Measurements from ENCODE around the gene CREB3L2.

The CREB3L2 gene

GRCh38 chr7:138032770-138033169 lies 30.9 kb upstream of the CREB3L2 start:
- TF ChIP-seq CTCF (IDR thresholded peaks at IDR 0.05; ENCODE audit: low read depth, low read length) = no peak

GRCh38 chr7:138032186-138032585 lies 30.3 kb upstream of the CREB3L2 start:
- TF ChIP-seq CTCF (IDR thresholded peaks at IDR 0.05; ENCODE audit: low read depth, low read length) = no peak
- H3K4me3 ChIP-seq (ENCODE audit: low read depth, low read length) = no peak overlapping the region

More at GRCh38 chr7:138032770-138033169, 30.9 kb upstream of the CREB3L2 start:
- no peak overlapping the region for H3K4me3 ChIP-seq (ENCODE audit: low read depth, low read length)

- TF ChIP-seq CTCF (IDR thresholded peaks at IDR 0.05; ENCODE audit: low read depth, low read length) = no peak
- H3K4me3 ChIP-seq (ENCODE audit: low read depth, low read length) = no peak overlapping the region
Observed at GRCh38 chr7:138030679-138031351, 28.9 kb upstream of the CREB3L2 start.

- no peak for TF ChIP-seq CTCF (IDR thresholded peaks at IDR 0.05; ENCODE audit: low read depth, low read length)
- H3K4me3 ChIP-seq (ENCODE audit: low read depth, low read length) = no peak overlapping the region
Observed at GRCh38 chr7:138029941-138030340, 28.1 kb upstream of the CREB3L2 start.

- TF ChIP-seq CTCF (IDR thresholded peaks at IDR 0.05; ENCODE audit: low read depth, low read length) = no peak
- H3K4me3 ChIP-seq (ENCODE audit: low read depth, low read length) = no peak overlapping the region
Observed at GRCh38 chr7:138029126-138029525, 27.2 kb upstream of the CREB3L2 start.

GRCh38 chr7:138027100-138027499 lies 25.2 kb upstream of the CREB3L2 start:
- no peak overlapping the region for H3K4me3 ChIP-seq (ENCODE audit: low read depth, low read length)
- no peak for TF ChIP-seq CTCF (IDR thresholded peaks at IDR 0.05; ENCODE audit: low read depth, low read length)

- no peak overlapping the region for H3K4me3 ChIP-seq (ENCODE audit: low read depth, low read length)
- TF ChIP-seq CTCF (IDR thresholded peaks at IDR 0.05; ENCODE audit: low read depth, low read length) = no peak
Observed at GRCh38 chr7:138025215-138026186, 23.6 kb upstream of the CREB3L2 start.
